NT2/D1 (cell line): Measurements from ENCODE around the gene PPP3CA.

ENCODE experiments used
- SUZ12 ChIP-seq: IDR thresholded peaks from 2 replicates; pipeline ENCODE4 v1.6.1; 2011; ENCODE audit not compliant: insufficient read length, insufficient read depth; ENCODE audit errors: extremely low read depth
- YY1 ChIP-seq: IDR thresholded peaks from 2 replicates; pipeline ENCODE4 v1.6.1; 2011; ENCODE audit not compliant: insufficient read length, insufficient read depth

DNA sequence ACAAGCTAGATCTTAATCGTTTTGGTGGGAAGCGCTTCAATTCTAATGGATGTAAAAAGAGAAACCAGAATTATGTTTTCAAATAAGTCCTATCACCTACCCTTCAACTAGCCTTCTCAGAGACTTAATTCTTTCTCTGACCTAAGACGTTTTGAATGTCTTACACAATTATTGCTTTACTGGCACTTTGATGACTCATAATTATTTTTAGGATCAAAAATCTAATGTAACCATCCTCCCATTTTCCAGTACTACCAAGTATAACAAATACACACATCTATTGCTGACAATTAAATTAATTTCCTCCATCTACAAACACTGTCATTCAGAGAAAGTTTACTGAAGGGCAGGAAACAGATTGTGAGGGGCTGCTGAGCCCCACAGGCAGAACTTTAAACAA lies 108.6 kb downstream of the PPP3CA start:
- no peak for TF ChIP-seq SUZ12
- TF ChIP-seq YY1: no peak
